Caco-2 (cell line): ENCODE results near the gene FJX1. TPM values are rescaled to one million over a fixed set of nuclear protein-coding genes. Genes with fewer than 3 reads are reported as not detected.
A peak's percentile ranks its signal among the peaks of the same experiment; 100 is the strongest.

Source experiments
- BruUV-seq: library from RNA; stranded (reverse); fragments of 400-500 nt; replicated peaks from 2 replicates; lab custom pipeline; 2021; lab: Mats Ljungman, UMichigan
- CTCF ChIA-PET: fragments of 300-600 bp; sonication (Branson Sonifier 250); formaldehyde crosslinking; loops from one replicate; lab custom pipeline; 2022; ENCODE audit warnings: antibody characterized with exemption; lab: Charles Lee
- POLR2A ChIA-PET: fragments of 300-600 bp; sonication (Branson Sonifier 250); formaldehyde crosslinking; loops from one replicate; lab custom pipeline; 2022; ENCODE audit warnings: antibody characterized with exemption; lab: Charles Lee
- DNase-seq, 2 experiments: peaks; one replicate each; pipeline versions ENCODE4 v3.0.0 to v3.0.0-alpha.2; 2020 to 2022
- H3K27me3 ChIP-seq: replicated peaks from 2 replicates; pipeline ENCODE4 v1.6.0; 2011; ENCODE audit warnings: low read length; ENCODE audit not compliant: control insufficient read depth, insufficient read depth
- H3K36me3 ChIP-seq: 2 replicates; pipeline ENCODE4 v1.5.1; 2011; ENCODE audit warnings: low read length; ENCODE audit not compliant: control insufficient read depth, insufficient read depth
- H3K4me1 ChIP-seq: fragments of 250-450 bp; sonication (Bioruptor Pico); 2 replicates; pipeline ENCODE4 v1.5.1; 2020; ENCODE audit warnings: mild to moderate bottlenecking
- H3K4me3 ChIP-seq: 2 replicates; pipeline ENCODE4 v1.5.1; 2011; ENCODE audit warnings: low read depth, mild to moderate bottlenecking, control low read depth, low read length
- H3K9me3 ChIP-seq: fragments of 250-450 bp; sonication (Bioruptor Pico); 2 replicates; pipeline ENCODE4 v1.5.1; 2020; ENCODE audit warnings: mild to moderate bottlenecking, moderate library complexity
- H3K27ac Mint-ChIP-seq: one replicate; pipeline ENCODE4 v1.8.0; 2022; ENCODE audit warnings: mixed read lengths; ENCODE audit not compliant: unreplicated experiment
- H3K27me3 Mint-ChIP-seq: one replicate; pipeline ENCODE4 v1.8.0; 2022; ENCODE audit warnings: mixed read lengths; ENCODE audit not compliant: insufficient read depth, unreplicated experiment
- H3K36me3 Mint-ChIP-seq: one replicate; pipeline ENCODE4 v1.8.0; 2022; ENCODE audit warnings: mild to moderate bottlenecking, mixed read lengths; ENCODE audit not compliant: insufficient read depth, unreplicated experiment
- H3K4me1 Mint-ChIP-seq: one replicate; pipeline ENCODE4 v1.8.0; 2022; ENCODE audit warnings: low read depth, mixed read lengths; ENCODE audit not compliant: unreplicated experiment
- H3K4me3 Mint-ChIP-seq: one replicate; pipeline ENCODE4 v1.8.0; 2022; ENCODE audit warnings: mild to moderate bottlenecking, moderate library complexity, mixed read lengths; ENCODE audit not compliant: unreplicated experiment
- H3K9me3 Mint-ChIP-seq: one replicate; pipeline ENCODE4 v1.8.0; 2022; ENCODE audit warnings: mixed read lengths; ENCODE audit not compliant: unreplicated experiment
- intact Hi-C: fragments of 100-400 bp; cut with micrococcal nuclease; formaldehyde crosslinking; loops from one replicate; pipeline ENCODE4 v1.10.0; 2022; ENCODE audit not compliant: unreplicated experiment
- total RNA-seq: library from RNA; stranded (reverse); gene quantifications from 2 replicates; pipeline ENCODE4 v1.2.3, GENCODE V29; 2022
- TF ChIP-seq, protein P1 (sequence below), 2 experiments: fragments of 200-600 bp in 1 of 2; IDR thresholded peaks; 1 replicate in 1 of 2; 2 replicates in 1 of 2; pipeline versions ENCODE4 v1.5.1 to v1.8.0; 2011 to 2022; ENCODE audit warnings: antibody characterized with exemption in 1 of 2, control low read depth in 1 of 2, inconsistent platforms in 1 of 2, low read depth in 1 of 2, low read length in 1 of 2, mild to moderate bottlenecking in 1 of 2, moderate library complexity in 1 of 2; ENCODE audit not compliant: insufficient read depth in 1 of 2, severe bottlenecking in 1 of 2, unreplicated experiment in 1 of 2

FJX1 gene
- total RNA-seq, 1 experiment from 2014 or later: 14.4 TPM

DNA sequence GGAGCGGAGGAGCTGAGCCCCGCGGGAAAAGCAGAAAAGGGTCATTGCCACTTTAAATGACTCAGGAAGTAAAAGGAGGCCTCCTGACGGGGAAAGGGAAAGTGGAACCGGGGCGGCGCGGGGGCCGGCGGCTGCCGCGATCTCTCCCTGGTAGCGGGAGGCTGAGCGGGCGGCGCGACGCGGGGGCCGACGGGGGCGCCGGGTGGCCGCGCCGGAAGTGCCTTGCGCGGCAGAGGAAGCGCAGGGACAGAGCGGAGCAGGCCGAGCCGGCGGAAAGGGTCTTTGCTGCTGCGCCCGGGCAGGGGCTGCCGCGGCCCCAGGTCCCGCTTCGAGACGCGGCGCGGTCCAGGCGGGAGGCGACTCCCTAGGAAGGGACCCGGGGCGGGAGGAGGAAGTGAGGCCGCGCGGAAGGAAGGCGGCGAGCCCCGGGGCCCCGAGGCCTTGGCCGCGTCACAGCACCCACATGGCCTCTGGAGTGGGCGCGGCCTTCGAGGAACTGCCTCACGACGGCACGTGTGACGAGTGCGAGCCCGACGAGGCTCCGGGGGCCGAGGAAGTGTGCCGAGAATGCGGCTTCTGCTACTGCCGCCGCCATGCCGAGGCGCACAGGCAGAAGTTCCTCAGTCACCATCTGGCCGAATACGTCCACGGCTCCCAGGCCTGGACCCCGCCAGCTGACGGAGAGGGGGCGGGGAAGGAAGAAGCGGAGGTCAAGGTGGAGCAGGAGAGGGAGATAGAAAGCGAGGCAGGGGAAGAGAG lies 44.6 kb downstream of the FJX1 start, which contains the start of gene TRIM44:
TRIM44 (plus strand) TSS at position 127 of the 759 bp plus-strand sequence; CDS start at position 464, 337 bp downstream.
- peak within 1 kb of the TSS; percentile 93 for H3K4me3 Mint-ChIP-seq
- no TSS peak for BruUV-seq
- intact Hi-C loops: loop anchor here (1.0 kb wide), 1 partner anchor 44 kb away; no protein-coding TSS in a partner anchor
- peaks cover 12% of the 10 kb centered on the region for H3K4me1 Mint-ChIP-seq
- peaks cover 24% of the 10 kb centered on the region for H3K36me3 Mint-ChIP-seq
- Histone ChIP-seq H3K4me3 (peak within 1 kb of the TSS; percentile 76), H3K9me3 (no peaks in the 10 kb centered on the region; the same call in 1 of the 2 replicates), H3K36me3 (no peaks in the 10 kb centered on the region), H3K4me1 (peaks cover 9% of the 10 kb centered on the region; the same call in 1 of the 2 replicates), H3K27me3 (no peaks in the 10 kb centered on the region)
- TF ChIP-seq, protein P1, sequence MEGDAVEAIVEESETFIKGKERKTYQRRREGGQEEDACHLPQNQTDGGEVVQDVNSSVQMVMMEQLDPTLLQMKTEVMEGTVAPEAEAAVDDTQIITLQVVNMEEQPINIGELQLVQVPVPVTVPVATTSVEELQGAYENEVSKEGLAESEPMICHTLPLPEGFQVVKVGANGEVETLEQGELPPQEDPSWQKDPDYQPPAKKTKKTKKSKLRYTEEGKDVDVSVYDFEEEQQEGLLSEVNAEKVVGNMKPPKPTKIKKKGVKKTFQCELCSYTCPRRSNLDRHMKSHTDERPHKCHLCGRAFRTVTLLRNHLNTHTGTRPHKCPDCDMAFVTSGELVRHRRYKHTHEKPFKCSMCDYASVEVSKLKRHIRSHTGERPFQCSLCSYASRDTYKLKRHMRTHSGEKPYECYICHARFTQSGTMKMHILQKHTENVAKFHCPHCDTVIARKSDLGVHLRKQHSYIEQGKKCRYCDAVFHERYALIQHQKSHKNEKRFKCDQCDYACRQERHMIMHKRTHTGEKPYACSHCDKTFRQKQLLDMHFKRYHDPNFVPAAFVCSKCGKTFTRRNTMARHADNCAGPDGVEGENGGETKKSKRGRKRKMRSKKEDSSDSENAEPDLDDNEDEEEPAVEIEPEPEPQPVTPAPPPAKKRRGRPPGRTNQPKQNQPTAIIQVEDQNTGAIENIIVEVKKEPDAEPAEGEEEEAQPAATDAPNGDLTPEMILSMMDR (IDR thresholded peaks at IDR 0.05; ENCODE audit: insufficient read depth in 1 of 2, low read depth in 1 of 2, low read length in 1 of 2, severe bottlenecking in 1 of 2, unreplicated experiment in 1 of 2): no peak
- ChIA-PET CTCF (no interaction called here), POLR2A (interaction anchor here (0.5 kb wide), 1 partner anchor 363 kb away, joined by 5 read pairs; no protein-coding TSS in a partner anchor)
- H3K9me3 Mint-ChIP-seq: peaks cover 18% of the 10 kb centered on the region
- peak; percentile 90 to 91 for DNase-seq
- no peaks in the 10 kb centered on the region for H3K27me3 Mint-ChIP-seq
- peak within 1 kb of the TSS; percentile 93 for H3K27ac Mint-ChIP-seq

- Histone ChIP-seq H3K4me1 (peaks cover 9% of the 10 kb centered on the region; the same call in 1 of the 2 replicates), H3K9me3 (no peaks in the 10 kb centered on the region; the same call in 1 of the 2 replicates), H3K36me3 (no peaks in the 10 kb centered on the region), H3K27me3 (no peaks in the 10 kb centered on the region), H3K4me3 (peak overlapping the region; percentile 76)
- POLR2A ChIA-PET: interaction anchor here (0.5 to 0.7 kb wide), 2 partner anchors 268 to 363 kb away, joined by 3 to 5 read pairs; no protein-coding TSS in a partner anchor
- intact Hi-C loops: no loop called here
- Mint-ChIP-seq H3K4me1 (peaks cover 12% of the 10 kb centered on the region), H3K27ac (peak overlapping the region; percentile 93), H3K36me3 (peaks cover 24% of the 10 kb centered on the region), H3K9me3 (peaks cover 18% of the 10 kb centered on the region), H3K27me3 (no peaks in the 10 kb centered on the region), H3K4me3 (peak overlapping the region; percentile 93)
- TF ChIP-seq, protein P1 (IDR thresholded peaks at IDR 0.05; ENCODE audit: insufficient read depth in 1 of 2, low read depth in 1 of 2, low read length in 1 of 2, severe bottlenecking in 1 of 2, unreplicated experiment in 1 of 2): no peak
- BruUV-seq: TSS peak; percentile 42
- DNase-seq: no peak
- CTCF ChIA-PET: no interaction called here
Measured at GRCh38 chr11:35663408-35663702, 45.1 kb downstream of the FJX1 start.

DNA sequence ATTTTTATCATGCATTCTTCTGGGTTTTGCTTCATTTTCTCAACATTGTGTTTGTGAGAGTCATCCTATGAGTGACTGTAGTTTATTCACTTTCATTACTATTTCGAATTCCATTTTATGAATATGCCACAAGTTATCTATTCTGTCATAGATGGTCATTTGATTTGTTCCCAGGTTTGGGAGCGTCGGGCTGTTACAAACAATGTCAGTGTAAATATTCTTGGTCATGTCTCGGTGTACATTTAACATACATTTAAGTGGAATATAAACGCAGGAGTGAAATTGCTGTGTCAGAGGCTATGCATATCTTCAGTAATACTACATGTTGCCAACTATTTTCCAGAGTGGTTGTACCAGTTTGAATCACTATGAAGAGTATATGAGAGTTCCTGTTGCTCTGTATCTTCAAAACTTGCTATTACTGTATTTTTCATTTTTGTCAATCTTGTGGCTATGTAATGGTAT lies 46.7 kb downstream of the FJX1 start:
- H3K4me3 ChIP-seq: no peak overlapping the region
- H3K27me3 Mint-ChIP-seq: no peaks in the 10 kb centered on the region
- no TSS peak for BruUV-seq
- H3K4me1 Mint-ChIP-seq: peaks cover 14% of the 10 kb centered on the region
- H3K9me3 Mint-ChIP-seq: peaks cover 18% of the 10 kb centered on the region
- CTCF ChIA-PET: no interaction called here
- no peaks in the 10 kb centered on the region for H3K27me3 ChIP-seq
- POLR2A ChIA-PET: no interaction called here
- no peak for DNase-seq
- intact Hi-C loops: loop anchor here (2.0 kb wide), 1 partner anchor 18 kb away; no protein-coding TSS in a partner anchor
- TF ChIP-seq, protein P1 (IDR thresholded peaks at IDR 0.05; ENCODE audit: insufficient read depth in 1 of 2, low read depth in 1 of 2, low read length in 1 of 2, severe bottlenecking in 1 of 2, unreplicated experiment in 1 of 2): no peak
- H3K4me3 Mint-ChIP-seq: peak overlapping the region; percentile 93
- no peaks in the 10 kb centered on the region for H3K36me3 ChIP-seq
- peaks cover 9% of the 10 kb centered on the region; the same call in 1 of the 2 replicates for H3K4me1 ChIP-seq
- H3K36me3 Mint-ChIP-seq: peaks cover 28% of the 10 kb centered on the region
- peak overlapping the region; percentile 93 for H3K27ac Mint-ChIP-seq
- no peaks in the 10 kb centered on the region; the same call in 1 of the 2 replicates for H3K9me3 ChIP-seq
